ENCODE results near the gene CD9.
A peak's percentile ranks its signal among the peaks of the same experiment; 100 is the strongest.

CD9 gene

DNA sequence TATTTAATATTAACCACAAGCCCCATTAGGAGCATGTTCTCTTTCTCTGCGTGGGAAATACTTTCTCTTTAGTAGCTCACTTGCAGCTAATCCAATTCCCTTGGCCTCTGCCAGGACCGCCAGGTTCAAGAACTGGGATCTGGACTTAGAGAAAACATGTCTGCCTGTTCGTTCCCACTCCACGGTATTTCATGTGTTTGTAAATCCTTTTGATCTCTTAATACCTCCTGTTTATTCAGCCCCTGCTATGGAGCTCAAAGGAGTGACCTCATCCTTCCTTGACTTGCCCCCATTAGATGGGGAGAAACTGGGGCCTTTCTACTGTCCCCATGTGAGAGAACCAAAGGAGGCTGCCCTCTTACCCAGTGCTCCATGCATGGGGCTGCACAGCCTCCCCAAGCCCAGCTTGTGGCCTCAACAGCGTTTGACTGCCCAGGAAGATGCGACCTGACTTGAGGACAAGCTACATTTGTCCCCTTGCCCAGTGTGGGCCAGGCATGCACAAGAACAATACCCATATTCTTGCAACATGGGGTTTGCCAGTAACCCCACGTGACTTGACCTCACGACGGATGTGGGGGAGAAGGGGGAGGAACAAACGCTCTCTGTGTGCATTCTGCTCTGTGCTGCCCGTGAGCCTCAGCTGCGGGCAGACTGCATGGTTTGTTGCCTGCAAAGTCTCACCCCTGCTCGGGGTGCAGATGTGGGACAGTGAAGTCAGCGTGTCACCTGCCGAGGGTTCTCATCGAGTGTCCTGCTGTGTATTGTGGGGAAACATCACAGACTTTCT, 30.3 kb downstream of the CD9 start:
- no peak overlapping the region for H4K91ac ChIP-seq (ENCODE audit: low read depth, low read length)
- H2BK5ac ChIP-seq (ENCODE audit: low read depth, low read length, poor library complexity) = no peak overlapping the region
- H3K14ac ChIP-seq (ENCODE audit: low read length) = no peak overlapping the region
- H3K4me3 ChIP-seq (ENCODE audit: low read depth, low read length) = no peak overlapping the region
- H3K9me3 ChIP-seq (ENCODE audit: insufficient read depth, low read depth, low read length) = peaks cover 3% of the 10 kb centered on the region
- no peak overlapping the region for H3K18ac ChIP-seq (ENCODE audit: low read length)
- no peak overlapping the region for H3K4me2 ChIP-seq (ENCODE audit: low read length)
- H3K23ac ChIP-seq (ENCODE audit: low read length) = no peak overlapping the region
- no peak for DNase-seq
- H3K79me1 ChIP-seq (ENCODE audit: low read length) = peaks cover 2% of the 10 kb centered on the region
- H2BK12ac ChIP-seq (ENCODE audit: low read length) = no peak overlapping the region
- no peak overlapping the region for H2AFZ ChIP-seq (ENCODE audit: insufficient read depth, low read length, poor library complexity)
- peaks cover 4% of the 10 kb centered on the region for H3K79me2 ChIP-seq (ENCODE audit: control insufficient read depth, insufficient read depth, low read length, poor library complexity)
- no peak overlapping the region for H4K12ac ChIP-seq (ENCODE audit: low read depth, low read length)
- H3K27ac ChIP-seq (ENCODE audit: low read depth, low read length) = no peak overlapping the region
- no peak overlapping the region for H2BK120ac ChIP-seq (ENCODE audit: insufficient read depth, low read length, poor library complexity)
- H4K8ac ChIP-seq (ENCODE audit: low read depth, low read length) = no peak overlapping the region
- no peak overlapping the region for H3K4ac ChIP-seq (ENCODE audit: low read depth, low read length)
- H2AK5ac ChIP-seq (ENCODE audit: low read length) = no peak overlapping the region
- no peaks in the 10 kb centered on the region for H3K27me3 ChIP-seq (ENCODE audit: insufficient read depth, low read length)
- no peak overlapping the region for H3K9ac ChIP-seq (ENCODE audit: low read length)
- H3K36me3 ChIP-seq (ENCODE audit: control insufficient read depth in 1 of 2, insufficient read depth in 2 of 2, low read length in 2 of 2) = peaks cover 70 to 74% of the 10 kb centered on the region in 2 experiments
- peaks cover 15 to 25% of the 10 kb centered on the region in 2 experiments for H3K4me1 ChIP-seq (ENCODE audit: control insufficient read depth in 1 of 2, insufficient read depth in 2 of 2, low read length in 2 of 2)
- no CpG with 5 or more reads among the region's 16 CpGs for WGBS (ENCODE audit: extremely low coverage, insufficient coverage, insufficient read length)

DNA sequence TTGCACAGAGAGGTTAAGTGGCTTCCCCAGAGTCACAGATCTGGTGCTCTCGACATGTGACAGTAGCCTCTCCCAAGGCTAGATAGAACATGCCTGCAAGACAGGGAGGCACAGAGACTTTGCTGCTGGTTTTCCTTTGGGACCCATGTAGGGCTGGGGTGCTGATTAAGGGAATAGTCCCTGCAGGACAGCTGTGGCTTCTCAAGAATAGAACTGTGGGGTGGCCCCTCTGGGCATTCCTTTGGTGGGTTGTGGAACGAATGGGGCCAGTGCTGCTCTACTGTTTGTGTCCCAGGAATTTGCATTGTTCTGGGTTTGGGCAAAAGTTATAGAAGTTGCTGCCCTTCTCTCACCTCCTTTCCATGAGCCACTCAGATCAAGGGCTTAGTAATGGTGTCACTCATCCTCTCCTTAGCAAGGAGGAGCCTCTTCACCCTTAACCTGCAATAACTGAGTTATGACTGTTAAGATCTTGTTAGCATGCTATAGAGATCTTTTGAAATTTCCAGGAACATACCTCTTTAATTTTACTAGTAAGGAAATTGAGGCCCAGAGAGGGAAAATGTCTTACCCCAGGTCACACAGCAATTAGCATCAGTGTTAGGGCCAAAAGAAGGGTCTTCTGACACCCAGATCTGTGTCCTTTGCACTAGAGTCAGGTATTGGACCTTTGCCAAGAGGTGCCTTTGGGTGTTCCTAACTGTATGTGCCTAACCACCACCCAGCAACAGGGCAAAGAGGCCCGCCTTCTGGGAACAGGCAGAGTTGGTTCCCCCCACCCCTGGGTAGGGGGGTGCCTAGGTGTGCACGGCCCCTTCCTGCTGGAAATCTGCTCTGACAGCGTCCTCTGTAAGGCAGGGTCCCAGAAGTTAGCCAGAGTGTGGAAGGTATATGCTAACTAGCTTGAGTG, 31.4 kb downstream of the CD9 start:
- peaks cover 3% of the 10 kb centered on the region for H3K9me3 ChIP-seq (ENCODE audit: insufficient read depth, low read depth, low read length)
- H3K36me3 ChIP-seq (ENCODE audit: control insufficient read depth in 1 of 2, insufficient read depth in 2 of 2, low read length in 2 of 2) = peaks cover 77 to 78% of the 10 kb centered on the region in 2 experiments
- no peak overlapping the region for H2BK120ac ChIP-seq (ENCODE audit: insufficient read depth, low read length, poor library complexity)
- H3K9ac ChIP-seq (ENCODE audit: low read length) = no peak overlapping the region
- H3K79me2 ChIP-seq (ENCODE audit: control insufficient read depth, insufficient read depth, low read length, poor library complexity) = peaks cover 4% of the 10 kb centered on the region
- H3K27ac ChIP-seq (ENCODE audit: low read depth, low read length) = no peak overlapping the region
- H2AFZ ChIP-seq (ENCODE audit: insufficient read depth, low read length, poor library complexity) = no peak overlapping the region
- no peak overlapping the region for H3K4me3 ChIP-seq (ENCODE audit: low read depth, low read length)
- H2BK12ac ChIP-seq (ENCODE audit: low read length) = no peak overlapping the region
- no peak overlapping the region for H4K12ac ChIP-seq (ENCODE audit: low read depth, low read length)
- H3K4ac ChIP-seq (ENCODE audit: low read depth, low read length) = no peak overlapping the region
- no peak overlapping the region for H4K91ac ChIP-seq (ENCODE audit: low read depth, low read length)
- DNase-seq = no peak
- H2BK5ac ChIP-seq (ENCODE audit: low read depth, low read length, poor library complexity) = no peak overlapping the region
- no peaks in the 10 kb centered on the region for H3K79me1 ChIP-seq (ENCODE audit: low read length)
- no peak overlapping the region for H3K14ac ChIP-seq (ENCODE audit: low read length)
- WGBS (ENCODE audit: extremely low coverage, insufficient coverage, insufficient read length) = no CpG with 5 or more reads among the region's 5 CpGs
- no peak overlapping the region for H2AK5ac ChIP-seq (ENCODE audit: low read length)
- peak overlapping the region; percentile 17 for H3K18ac ChIP-seq (ENCODE audit: low read length)
- no peaks in the 10 kb centered on the region for H3K27me3 ChIP-seq (ENCODE audit: insufficient read depth, low read length)
- H3K23ac ChIP-seq (ENCODE audit: low read length) = no peak overlapping the region
- H3K4me1 ChIP-seq (ENCODE audit: control insufficient read depth in 1 of 2, insufficient read depth in 2 of 2, low read length in 2 of 2) = peaks cover 12 to 23% of the 10 kb centered on the region in 2 experiments
- H4K8ac ChIP-seq (ENCODE audit: low read depth, low read length) = peak overlapping the region; percentile 33
- no peak overlapping the region for H3K4me2 ChIP-seq (ENCODE audit: low read length)

DNA sequence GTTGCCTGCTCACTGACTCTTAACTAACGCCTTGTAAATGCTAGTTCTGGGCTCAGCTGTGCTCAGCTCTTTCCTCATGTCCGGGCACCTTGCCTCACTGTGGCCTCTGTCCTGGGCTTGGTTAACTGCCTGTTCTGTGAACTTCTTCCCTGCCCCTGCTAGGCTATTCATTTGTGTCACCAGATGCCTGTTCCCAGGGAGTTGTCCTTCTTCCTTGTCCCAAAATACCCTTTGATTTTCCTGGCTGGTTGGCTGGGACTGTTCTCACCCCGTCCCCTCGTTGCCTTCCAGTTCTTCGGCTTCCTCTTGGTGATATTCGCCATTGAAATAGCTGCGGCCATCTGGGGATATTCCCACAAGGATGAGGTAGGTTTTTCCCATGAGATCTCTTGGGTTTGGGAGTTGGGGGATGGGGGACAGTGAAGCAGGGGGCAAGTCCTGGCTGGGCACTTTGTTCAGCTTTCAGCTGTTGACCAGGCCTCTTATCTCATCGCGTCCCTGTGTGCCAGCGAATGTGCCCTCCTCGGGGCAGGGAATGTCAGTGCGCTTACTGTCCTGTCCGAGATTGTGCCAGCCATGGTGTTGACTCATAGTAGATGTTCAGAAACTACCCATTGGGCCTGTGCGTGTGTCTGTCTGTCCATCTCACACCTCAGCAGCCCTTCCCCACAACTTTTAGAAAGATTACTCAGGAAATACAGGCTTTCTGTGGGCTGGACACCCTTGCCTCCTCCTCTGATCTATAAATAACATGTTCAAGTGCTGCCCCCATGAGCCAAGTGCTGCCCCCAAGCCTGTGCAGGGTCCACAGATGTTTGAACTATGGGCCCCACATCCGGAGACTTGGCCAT, 33.1 kb downstream of the CD9 start:
- H3K9me3 ChIP-seq (ENCODE audit: insufficient read depth, low read depth, low read length) = peaks cover 3% of the 10 kb centered on the region
- H3K9ac ChIP-seq (ENCODE audit: low read length) = no peak overlapping the region
- no peak overlapping the region for H4K91ac ChIP-seq (ENCODE audit: low read depth, low read length)
- no peak overlapping the region for H3K27ac ChIP-seq (ENCODE audit: low read depth, low read length)
- H4K8ac ChIP-seq (ENCODE audit: low read depth, low read length) = no peak overlapping the region
- no peak overlapping the region for H3K4me3 ChIP-seq (ENCODE audit: low read depth, low read length)
- no peak overlapping the region for H2AFZ ChIP-seq (ENCODE audit: insufficient read depth, low read length, poor library complexity)
- H2BK12ac ChIP-seq (ENCODE audit: low read length) = no peak overlapping the region
- H3K4me2 ChIP-seq (ENCODE audit: low read length) = no peak overlapping the region
- no peak for DNase-seq
- no peak overlapping the region for H3K4ac ChIP-seq (ENCODE audit: low read depth, low read length)
- no peak overlapping the region for H2BK5ac ChIP-seq (ENCODE audit: low read depth, low read length, poor library complexity)
- H2AK5ac ChIP-seq (ENCODE audit: low read length) = no peak overlapping the region
- peaks cover 12 to 22% of the 10 kb centered on the region in 2 experiments for H3K4me1 ChIP-seq (ENCODE audit: control insufficient read depth in 1 of 2, insufficient read depth in 2 of 2, low read length in 2 of 2)
- H3K27me3 ChIP-seq (ENCODE audit: insufficient read depth, low read length) = no peaks in the 10 kb centered on the region
- H3K79me2 ChIP-seq (ENCODE audit: control insufficient read depth, insufficient read depth, low read length, poor library complexity) = peaks cover 2% of the 10 kb centered on the region
- peaks cover 71 to 76% of the 10 kb centered on the region in 2 experiments for H3K36me3 ChIP-seq (ENCODE audit: control insufficient read depth in 1 of 2, insufficient read depth in 2 of 2, low read length in 2 of 2)
- H3K14ac ChIP-seq (ENCODE audit: low read length) = no peak overlapping the region
- no peaks in the 10 kb centered on the region for H3K79me1 ChIP-seq (ENCODE audit: low read length)
- no CpG with 5 or more reads among the region's 15 CpGs for WGBS (ENCODE audit: extremely low coverage, insufficient coverage, insufficient read length)
- H2BK120ac ChIP-seq (ENCODE audit: insufficient read depth, low read length, poor library complexity) = no peak overlapping the region
- H4K12ac ChIP-seq (ENCODE audit: low read depth, low read length) = no peak overlapping the region
- H3K23ac ChIP-seq (ENCODE audit: low read length) = no peak overlapping the region
- H3K18ac ChIP-seq (ENCODE audit: low read length) = no peak overlapping the region

DNA sequence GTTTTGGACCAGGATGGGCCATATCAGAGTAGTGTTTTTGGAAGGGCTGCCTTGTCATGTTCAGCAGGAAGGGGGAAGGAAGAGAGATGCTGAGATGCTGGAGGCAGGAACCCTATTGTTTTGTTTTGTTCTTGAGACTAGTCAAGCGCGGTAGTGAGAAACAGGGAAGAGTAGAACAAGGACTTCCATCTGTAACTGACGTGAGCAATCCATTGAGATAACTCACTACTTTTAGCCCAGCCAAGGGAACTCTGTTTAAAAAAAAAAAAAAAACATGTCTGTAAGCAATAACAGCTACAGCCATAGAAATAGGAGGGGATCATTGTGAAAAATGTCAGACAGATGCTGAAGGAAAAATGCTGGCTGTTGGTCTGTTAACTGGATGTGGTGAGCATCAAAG, 34.0 kb downstream of the CD9 start:
- Histone ChIP-seq H2BK12ac (ENCODE audit: low read length) (no peak overlapping the region), H3K18ac (ENCODE audit: low read length) (no peak overlapping the region), H4K12ac (ENCODE audit: low read depth, low read length) (no peak overlapping the region), H3K27ac (ENCODE audit: low read depth, low read length) (no peak overlapping the region), H3K9ac (ENCODE audit: low read length) (no peak overlapping the region), H4K8ac (ENCODE audit: low read depth, low read length) (no peak overlapping the region), H3K9me3 (ENCODE audit: insufficient read depth, low read depth, low read length) (peaks cover 3% of the 10 kb centered on the region), H3K27me3 (ENCODE audit: insufficient read depth, low read length) (no peaks in the 10 kb centered on the region), H3K79me1 (ENCODE audit: low read length) (no peaks in the 10 kb centered on the region), H2BK5ac (ENCODE audit: low read depth, low read length, poor library complexity) (no peak overlapping the region), H2AK5ac (ENCODE audit: low read length) (no peak overlapping the region), H3K4me3 (ENCODE audit: low read depth, low read length) (no peak overlapping the region), H3K23ac (ENCODE audit: low read length) (no peak overlapping the region), H3K4ac (ENCODE audit: low read depth, low read length) (no peak overlapping the region), H4K91ac (ENCODE audit: low read depth, low read length) (no peak overlapping the region), H3K36me3 (ENCODE audit: control insufficient read depth in 1 of 2, insufficient read depth in 2 of 2, low read length in 2 of 2) (peaks cover 71 to 75% of the 10 kb centered on the region in 2 experiments), H2BK120ac (ENCODE audit: insufficient read depth, low read length, poor library complexity) (no peak overlapping the region), H3K14ac (ENCODE audit: low read length) (no peak overlapping the region), H3K4me1 (ENCODE audit: control insufficient read depth in 1 of 2, insufficient read depth in 2 of 2, low read length in 2 of 2) (peaks cover 5 to 14% of the 10 kb centered on the region in 2 experiments), H3K4me2 (ENCODE audit: low read length) (no peak overlapping the region), H3K79me2 (ENCODE audit: control insufficient read depth, insufficient read depth, low read length, poor library complexity) (no peaks in the 10 kb centered on the region), H2AFZ (ENCODE audit: insufficient read depth, low read length, poor library complexity) (no peak overlapping the region)
- DNase-seq = no peak
- WGBS (ENCODE audit: extremely low coverage, insufficient coverage, insufficient read length) = no CpG with 5 or more reads among the region's 3 CpGs

All from trophoblast cell (in vitro differentiated cells and primary cell).